CD1c-positive myeloid dendritic cell (primary cell): ENCODE measurements around the gene RCOR3.

Experiments
- DNase-seq: peaks from one replicate; pipeline ENCODE4 v3.0.0-alpha.2; 2016; ENCODE audit errors: extremely low spot score

RCOR3 gene

DNA sequence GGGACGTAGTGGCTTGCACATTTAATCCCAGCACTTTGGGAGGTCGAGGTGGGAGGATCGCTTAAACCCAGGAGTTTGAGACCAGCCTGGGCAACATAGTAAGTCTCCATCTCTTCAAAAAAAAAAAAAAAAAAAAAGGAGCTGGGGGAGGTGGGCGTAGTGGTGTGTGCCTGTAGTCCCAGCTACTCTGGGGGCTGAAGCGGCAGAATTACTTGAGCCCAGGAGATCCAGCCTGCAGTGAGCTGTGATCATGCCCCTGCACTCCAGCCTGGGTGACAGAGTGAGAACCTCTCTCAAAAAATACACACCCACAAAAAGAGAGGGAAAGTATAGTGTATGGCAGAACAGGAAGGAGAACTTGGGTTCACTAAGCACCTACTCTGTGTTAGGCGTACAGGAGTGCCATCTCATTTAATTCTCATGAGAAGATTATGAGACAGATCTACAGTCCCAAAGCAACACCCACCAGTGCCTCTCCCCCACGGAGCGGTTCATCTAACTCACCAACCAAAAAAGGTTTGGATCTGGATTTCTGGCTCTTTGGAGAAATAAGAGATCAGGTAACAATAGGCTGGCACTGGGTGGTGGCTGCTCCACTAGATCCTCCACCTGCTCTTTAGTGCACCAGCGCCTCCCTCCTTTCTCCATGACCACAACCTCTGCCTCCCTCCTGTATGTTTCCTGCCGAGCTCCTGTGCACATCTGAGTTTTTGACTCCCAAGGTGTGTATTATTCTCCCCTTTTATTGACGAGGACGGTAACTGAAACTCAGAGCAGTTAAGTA lies 66.0 kb downstream of the RCOR3 start:
- DNase-seq = no peak

- DNase-seq = no peak
Measured at GRCh38 chr1:211326140-211326527, 67.0 kb downstream of the RCOR3 start.

DNA sequence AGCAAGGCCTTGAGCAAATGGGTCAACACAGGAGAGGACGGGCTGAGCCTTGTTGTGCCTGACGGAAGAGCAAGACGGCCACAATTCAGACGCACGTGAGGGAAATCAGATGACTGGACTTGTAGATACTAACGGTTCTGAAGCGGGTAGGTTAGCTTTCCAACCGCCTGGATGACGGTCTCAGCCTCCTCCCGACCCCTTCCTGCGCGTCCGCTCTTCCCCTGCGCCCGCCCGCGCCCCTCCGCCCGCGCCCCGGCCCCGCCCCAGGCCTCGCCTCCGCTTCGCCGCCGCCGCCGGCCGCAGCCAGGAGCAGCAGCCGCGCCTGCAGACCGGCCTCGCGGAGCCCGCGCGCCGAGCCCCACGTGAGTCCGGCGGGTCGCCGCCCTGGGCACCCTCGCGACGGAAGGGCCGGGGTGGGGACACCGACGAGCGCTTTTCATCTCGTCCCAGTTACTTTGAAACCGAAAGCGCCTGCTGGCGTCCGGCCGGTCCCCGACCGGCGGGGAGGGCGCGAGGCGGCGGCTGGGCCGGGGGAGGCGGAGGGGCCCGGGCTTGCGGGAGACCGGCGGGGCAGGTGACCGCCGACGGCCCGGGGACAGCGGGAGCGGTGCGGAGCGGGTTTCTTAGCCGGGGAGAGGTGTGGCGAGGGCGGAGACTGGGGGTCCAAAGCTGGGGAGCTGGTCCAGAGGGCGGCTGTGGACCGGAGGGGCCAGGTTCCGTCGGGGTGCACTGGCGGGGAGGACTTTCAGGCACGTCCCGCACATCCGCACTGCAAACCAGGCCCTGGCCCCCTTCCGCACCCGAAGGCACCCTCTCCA lies 67.6 kb downstream of the RCOR3 start, which contains the start of gene TRAF5:
TSS of gene TRAF5 (plus strand) at position 306 of the 818 bp plus-strand sequence. CDS start 26,407 bp downstream, outside the sequence.
- DNase-seq = peak; percentile 70

- peak; percentile 43 for DNase-seq
Measured at GRCh38 chr1:211327346-211327921, 68.3 kb downstream of the RCOR3 start.

GRCh38 chr1:211328084-211328694 lies 69.0 kb downstream of the RCOR3 start:
- DNase-seq = no peak

DNA sequence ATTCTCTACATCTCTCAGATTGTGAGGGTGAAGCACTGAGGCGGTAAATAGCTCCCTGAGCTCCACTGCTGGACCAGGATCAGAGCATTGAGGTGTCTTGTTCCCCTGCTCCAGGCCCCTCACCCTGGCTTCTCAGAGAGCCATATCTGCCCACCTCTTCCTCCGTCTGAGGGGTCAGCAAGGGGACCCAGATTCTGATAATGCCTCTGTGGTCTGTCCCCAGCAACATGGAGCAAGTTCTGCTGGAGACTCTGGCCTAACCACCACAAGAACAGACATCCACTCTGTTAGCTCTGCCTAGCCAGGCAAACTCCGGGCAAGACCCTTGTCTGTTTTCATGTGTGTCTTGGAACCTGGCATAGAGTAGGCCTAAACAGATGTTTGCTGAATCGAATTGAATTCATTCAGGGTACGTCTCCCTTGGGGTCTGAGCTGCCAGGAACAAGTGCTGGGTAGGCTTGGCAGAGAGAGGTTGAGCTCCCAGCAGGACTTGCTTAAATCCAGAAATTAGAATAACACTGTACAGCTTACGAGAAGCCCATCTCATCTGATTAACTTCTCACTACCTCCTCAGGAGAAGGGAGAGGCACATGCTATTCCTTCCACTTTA lies 69.8 kb downstream of the RCOR3 start:
- no peak for DNase-seq

- no peak for DNase-seq
Measured at GRCh38 chr1:211329764-211330201, 70.6 kb downstream of the RCOR3 start.

GRCh38 chr1:211330282-211330936 lies 71.2 kb downstream of the RCOR3 start:
- no peak for DNase-seq

- DNase-seq = no peak
Measured at GRCh38 chr1:211331011-211331709, 72.0 kb downstream of the RCOR3 start.

GRCh38 chr1:211332036-211332616 lies 73.0 kb downstream of the RCOR3 start:
- DNase-seq = no peak

DNA sequence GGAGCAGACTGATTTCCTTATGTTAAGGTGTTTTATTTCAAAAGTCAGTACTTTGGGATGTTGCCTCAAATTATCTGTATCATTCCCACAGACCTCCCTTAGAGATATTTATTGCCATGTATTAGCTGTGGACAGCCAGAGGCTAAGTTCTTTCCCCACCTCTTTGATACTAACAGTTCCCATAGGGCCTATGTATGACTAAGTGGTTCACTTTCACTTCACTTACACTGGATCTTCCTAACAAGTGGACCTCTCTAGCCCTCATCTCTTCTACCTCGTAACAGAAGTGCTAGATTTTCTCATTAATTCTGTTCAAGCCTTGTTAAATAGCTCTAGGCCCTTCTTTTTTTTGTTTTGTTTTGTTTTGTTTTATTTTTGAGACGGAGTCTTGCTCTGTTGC lies 73.7 kb downstream of the RCOR3 start:
- no peak for DNase-seq

DNA sequence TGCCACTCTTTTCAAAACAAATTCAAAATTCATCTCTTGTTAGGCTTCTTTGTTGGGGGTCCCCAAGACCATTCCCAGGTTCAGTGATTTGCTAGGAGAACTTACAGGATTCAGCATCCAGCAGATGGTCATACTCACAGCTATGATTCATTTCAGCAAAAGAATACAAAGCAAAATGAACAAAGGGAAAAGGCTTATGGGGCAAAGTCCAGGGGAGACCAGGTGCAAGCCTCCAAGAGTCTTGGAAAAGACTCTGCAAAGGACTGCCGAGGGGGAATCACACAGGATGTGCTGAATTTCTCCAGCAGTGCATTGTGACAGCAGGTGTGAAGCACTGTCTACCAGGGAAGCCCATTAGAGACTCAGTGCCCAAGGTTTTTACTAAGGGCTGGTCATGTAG lies 74.7 kb downstream of the RCOR3 start:
- DNase-seq = no peak

DNA sequence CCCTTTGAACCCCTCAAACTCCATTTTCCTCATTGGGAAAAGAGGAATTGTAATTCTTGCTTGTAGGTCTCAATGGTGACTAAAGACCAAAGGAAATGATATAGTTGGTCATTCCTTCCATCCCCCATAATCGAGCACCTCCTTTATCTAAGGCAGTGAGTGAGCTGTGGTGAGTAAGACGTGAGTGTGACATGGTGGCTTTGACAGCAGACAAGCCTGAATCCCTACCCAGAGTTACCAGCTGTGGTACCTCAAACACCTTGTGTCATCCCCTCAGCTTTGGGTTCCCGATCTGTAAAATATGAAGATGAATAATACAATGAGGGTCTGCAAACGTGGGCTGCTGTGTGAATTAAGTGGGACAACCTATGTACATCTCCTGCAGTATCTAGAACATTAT lies 75.8 kb downstream of the RCOR3 start:
- no peak for DNase-seq

DNA sequence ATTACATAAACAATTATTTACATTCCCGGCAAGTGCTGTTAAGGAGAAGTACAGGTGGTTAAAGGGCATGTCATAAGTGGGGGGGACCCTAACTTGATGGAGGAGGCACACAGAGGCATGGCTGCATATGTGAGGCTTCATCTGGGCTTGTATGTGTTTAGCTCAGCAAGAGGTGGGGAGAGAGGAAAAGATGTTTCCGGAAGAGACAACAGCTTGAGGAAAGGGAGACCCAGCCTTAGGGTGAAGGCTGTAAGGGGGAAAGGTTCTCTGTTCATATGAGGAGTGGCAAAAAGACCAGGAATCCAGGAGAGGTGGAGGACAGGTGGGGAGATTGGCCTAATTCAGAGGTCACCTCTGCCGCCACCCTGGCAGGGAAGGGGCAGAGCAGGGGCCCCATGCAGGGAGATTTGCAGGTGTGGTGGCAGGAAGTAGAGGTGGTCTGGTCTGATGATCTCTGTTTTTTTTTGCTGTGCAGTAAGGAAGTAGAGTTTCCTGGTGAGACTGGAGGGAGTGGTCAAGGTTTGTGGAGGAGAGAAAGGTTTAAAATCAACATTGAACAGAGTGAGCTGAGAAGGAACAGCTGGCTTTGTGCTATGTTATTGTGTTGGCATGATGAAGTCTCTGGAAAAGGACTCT lies 76.5 kb downstream of the RCOR3 start:
- DNase-seq = no peak

DNA sequence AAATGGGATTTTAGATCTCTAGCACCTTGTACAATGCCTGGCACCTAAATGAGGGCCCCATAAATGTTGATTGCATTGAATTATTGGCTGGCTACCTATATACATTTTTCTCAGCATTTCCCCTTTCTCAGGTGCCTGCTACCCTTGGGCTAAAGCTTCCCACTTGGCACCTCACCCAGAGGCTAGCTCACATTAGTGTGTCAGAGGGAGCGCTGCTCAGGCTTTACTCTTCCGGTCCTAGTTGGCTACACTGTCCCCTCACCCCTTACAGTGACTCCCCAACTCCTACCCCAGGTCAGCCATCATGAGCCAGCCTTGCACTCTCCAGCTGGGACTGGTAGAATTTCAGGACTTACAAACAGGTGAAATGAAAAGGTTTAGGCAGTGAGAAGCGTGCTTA lies 77.0 kb downstream of the RCOR3 start:
- no peak for DNase-seq

DNA sequence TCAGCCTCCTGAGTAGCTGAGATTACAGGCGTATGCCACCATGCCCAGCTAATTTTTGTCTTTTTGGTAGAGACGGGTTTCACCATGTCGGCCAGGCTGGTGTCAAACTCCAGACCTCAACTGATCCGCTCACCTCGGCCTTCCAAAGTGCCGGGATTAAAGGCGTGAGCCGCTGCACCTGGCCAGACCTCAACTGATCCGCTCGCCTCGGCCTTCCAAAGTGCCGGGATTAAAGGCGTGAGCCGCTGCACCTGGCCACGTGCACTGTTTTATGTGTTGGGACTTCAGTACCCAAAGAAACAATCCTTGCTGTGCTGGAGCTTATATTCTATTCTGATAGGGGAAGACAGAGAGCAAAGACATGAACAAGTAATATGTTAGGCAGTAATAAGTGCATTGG lies 77.6 kb downstream of the RCOR3 start:
- no peak for DNase-seq

DNA sequence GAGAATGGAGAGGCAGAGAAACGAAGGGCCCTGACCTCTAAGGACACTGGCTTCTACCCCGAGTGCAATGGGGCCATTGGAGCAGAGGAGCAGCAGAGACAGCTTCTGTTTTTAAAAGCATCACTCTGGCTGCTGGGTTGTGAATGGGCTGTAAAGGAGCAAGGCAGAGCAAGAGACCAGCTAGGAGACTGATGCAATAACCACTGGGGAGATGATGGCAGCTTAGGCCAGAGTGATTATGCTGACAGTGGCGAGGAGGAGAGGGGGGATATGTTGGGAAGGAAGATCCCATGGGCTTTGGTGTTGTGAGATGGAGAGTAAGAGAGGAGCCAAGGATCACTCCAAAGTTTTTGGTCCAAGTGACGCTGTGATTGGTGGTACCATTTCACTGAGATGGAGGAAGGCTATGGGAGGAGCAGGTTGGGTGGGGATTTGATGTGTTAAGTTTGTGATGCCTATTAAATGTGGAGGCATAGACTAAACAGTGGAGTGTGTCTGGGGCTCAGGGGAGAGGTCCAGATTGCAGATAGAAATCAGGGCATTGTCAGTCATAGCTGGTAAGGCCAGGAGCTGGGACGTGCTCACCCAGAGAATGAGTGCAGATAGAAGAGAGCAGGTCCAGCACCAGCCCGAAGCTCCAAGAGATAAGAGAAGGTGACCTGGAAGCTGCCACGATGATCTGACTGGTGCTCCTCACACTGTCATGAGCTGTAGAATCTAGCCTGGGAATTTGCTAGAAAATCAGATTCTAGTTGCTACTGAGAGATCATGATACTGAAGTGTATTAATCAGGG lies 78.5 kb downstream of the RCOR3 start:
- no peak for DNase-seq

- no peak for DNase-seq
Measured at GRCh38 chr1:211338224-211338620, 79.1 kb downstream of the RCOR3 start.

DNA sequence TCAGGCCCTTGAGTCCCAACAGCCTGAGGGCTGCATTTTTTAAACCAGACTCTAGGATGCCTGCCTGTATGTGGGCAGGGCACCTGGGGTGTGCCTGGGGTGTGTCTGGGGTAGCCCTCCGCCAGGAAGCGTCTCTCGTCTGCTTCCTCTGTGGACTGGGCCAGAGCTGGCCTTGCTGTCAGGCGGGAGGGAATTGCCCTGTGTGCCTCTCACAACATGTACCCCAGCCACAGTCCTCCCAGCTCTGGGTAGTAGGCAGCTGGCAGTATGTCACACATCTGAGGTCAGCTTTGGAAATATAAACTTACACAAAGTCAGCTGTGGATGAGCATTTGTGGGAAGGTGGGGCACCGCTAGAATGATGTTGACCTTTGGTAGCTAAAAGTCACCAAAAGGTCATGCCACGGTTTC lies 80.5 kb downstream of the RCOR3 start:
- peak; percentile 34 for DNase-seq
